OCI-LY7 (cell line): Measurements from ENCODE around the gene TPCN2. TPM values are rescaled to one million over a fixed set of nuclear protein-coding genes. Genes with fewer than 3 reads are reported as not detected.

ENCODE experiments used
- BruUV-seq: library from RNA; stranded (reverse); fragments of 400-500 nt; replicated peaks from 2 replicates; lab custom pipeline; 2021; lab: Mats Ljungman, UMichigan
- CTCF ChIA-PET: fragments of 300-600 bp; sonication (Branson Sonifier 250); formaldehyde crosslinking; loops from one replicate; lab custom pipeline; 2022; ENCODE audit warnings: antibody characterized with exemption; ENCODE audit not compliant: unreplicated experiment; lab: Charles Lee
- POLR2A ChIA-PET: fragments of 300-600 bp; sonication (Branson Sonifier 250); formaldehyde crosslinking; loops from one replicate; lab custom pipeline; 2022; ENCODE audit warnings: antibody characterized with exemption; lab: Charles Lee
- DNase-seq: peaks from one replicate; pipeline ENCODE4 v3.0.0-alpha.2; 2015; ENCODE audit warnings: low spot score
- H2AFZ ChIP-seq: fragments of 200-600 bp; sonication (generic), shearing (Covaris generic); 2 replicates; pipeline ENCODE4 v1.6.1; 2014; ENCODE audit warnings: mild to moderate bottlenecking, antibody characterized with exemption, low read length, moderate library complexity
- H3K27ac ChIP-seq: fragments of 200-600 bp; sonication (generic); 2 replicates; pipeline ENCODE4 v1.5.1; 2014; ENCODE audit warnings: mixed run types, low read depth, mild to moderate bottlenecking, moderate library complexity, low read length, inconsistent platforms; ENCODE audit not compliant: poor library complexity, severe bottlenecking
- H3K36me3 ChIP-seq: fragments of 200-600 bp; sonication (generic); 2 replicates; pipeline ENCODE4 v1.6.1; 2014; ENCODE audit warnings: mild to moderate bottlenecking, antibody characterized with exemption, low read length, moderate library complexity, mixed read lengths; ENCODE audit not compliant: insufficient read depth
- H3K4me1 ChIP-seq: fragments of 200-600 bp; sonication (generic); 2 replicates; pipeline ENCODE4 v1.5.1; 2014; ENCODE audit warnings: mild to moderate bottlenecking, low read length; ENCODE audit not compliant: insufficient read depth, poor library complexity, severe bottlenecking
- H3K4me2 ChIP-seq: fragments of 200-600 bp; sonication (generic); 2 replicates; pipeline ENCODE4 v1.6.1; 2014; ENCODE audit warnings: mild to moderate bottlenecking, low read length
- H3K4me3 ChIP-seq: fragments of 200-600 bp; sonication (generic); 2 replicates; pipeline ENCODE4 v1.5.1; 2014; ENCODE audit warnings: mild to moderate bottlenecking, low read depth, low read length; ENCODE audit not compliant: poor library complexity, severe bottlenecking
- H3K79me2 ChIP-seq: fragments of 200-600 bp; sonication (generic); 2 replicates; pipeline ENCODE4 v1.6.1; 2016; ENCODE audit warnings: low read depth, mild to moderate bottlenecking, low read length, moderate library complexity, mixed read lengths; ENCODE audit not compliant: insufficient read depth
- H3K9me2 ChIP-seq: fragments of 200-600 bp; sonication (generic); 2 replicates; pipeline ENCODE4 v1.6.1; 2016; ENCODE audit warnings: mild to moderate bottlenecking, low read length, mixed read lengths; ENCODE audit not compliant: insufficient read depth
- H3K9me3 ChIP-seq: fragments of 200-600 bp; sonication (generic); 2 replicates; pipeline ENCODE4 v1.6.1; 2014; ENCODE audit warnings: mild to moderate bottlenecking, mixed run types, low read length, mixed read lengths
- H4K20me1 ChIP-seq: fragments of 200-600 bp; sonication (generic); 2 replicates; pipeline ENCODE4 v1.6.1; 2014; ENCODE audit warnings: mild to moderate bottlenecking, antibody characterized with exemption, low read length, moderate library complexity, mixed read lengths; ENCODE audit not compliant: insufficient read depth
- CTCF ChIP-seq: fragments of 200-600 bp; sonication (generic); conservative IDR thresholded peaks from 2 replicates; pipeline ENCODE4 v1.5.1; 2014; ENCODE audit warnings: mild to moderate bottlenecking, antibody characterized with exemption, low read length, moderate library complexity, mixed read lengths
- EZH2phosphoT487 ChIP-seq: fragments of 200-600 bp; sonication (generic); IDR thresholded peaks from 2 replicates; pipeline ENCODE4 v1.6.1; 2018; ENCODE audit warnings: low read depth, borderline replicate concordance, mild to moderate bottlenecking, mixed run types, antibody characterized with exemption, low read length, moderate library complexity, mixed read lengths
- intact Hi-C: fragments of 100-400 bp; cut with micrococcal nuclease; formaldehyde crosslinking; loops from one replicate; pipeline ENCODE4 v1.10.0; 2022; ENCODE audit not compliant: unreplicated experiment
- total RNA-seq, 2 experiments: library from RNA; depleted of rRNA in 1 of 2; stranded (reverse); fragments of >200 nt in 1 of 2; shearing (Covaris generic) in 1 of 2; gene quantifications; 2 replicates each; pipeline ENCODE4 v1.2.3, GENCODE V29; 2014 to 2022

TPCN2 gene
- total RNA-seq, 2 experiments from 2014 or later = 21.5 to 65.2 TPM

DNA sequence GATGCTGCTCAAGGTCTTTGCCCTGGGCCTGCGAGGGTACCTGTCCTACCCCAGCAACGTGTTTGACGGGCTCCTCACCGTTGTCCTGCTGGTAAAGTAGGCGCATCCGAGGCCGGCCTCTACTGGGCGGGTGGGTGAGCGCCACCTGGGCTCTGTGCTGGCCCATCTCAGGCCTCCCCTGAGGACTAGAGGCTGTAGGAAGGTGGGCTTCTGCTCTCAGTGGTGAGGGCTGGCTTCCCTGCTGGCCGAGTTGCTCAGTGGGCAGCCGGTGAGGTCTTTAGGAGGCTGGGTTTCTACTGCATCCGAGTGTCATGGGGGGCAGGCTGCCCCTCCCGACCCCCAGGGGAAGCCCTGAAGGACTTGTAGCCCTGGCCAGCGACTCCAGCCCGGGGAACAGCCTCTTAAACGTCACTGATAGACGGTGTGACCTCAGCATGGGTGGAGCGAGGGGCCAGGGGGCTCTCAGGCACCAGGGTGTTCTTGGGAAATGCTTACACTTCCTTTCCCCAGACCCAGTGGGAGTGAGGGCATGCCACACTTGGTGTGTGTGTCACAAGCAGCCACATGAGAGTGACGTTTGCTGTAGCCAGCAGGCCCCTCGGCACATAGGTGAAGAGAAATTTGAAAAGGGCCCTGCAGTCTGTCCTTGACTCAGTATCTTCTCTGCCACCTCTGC lies 30.3 kb downstream of the TPCN2 start:
- CTCF ChIA-PET = no interaction called here
- no peak overlapping the region for H3K4me2 ChIP-seq

DNA sequence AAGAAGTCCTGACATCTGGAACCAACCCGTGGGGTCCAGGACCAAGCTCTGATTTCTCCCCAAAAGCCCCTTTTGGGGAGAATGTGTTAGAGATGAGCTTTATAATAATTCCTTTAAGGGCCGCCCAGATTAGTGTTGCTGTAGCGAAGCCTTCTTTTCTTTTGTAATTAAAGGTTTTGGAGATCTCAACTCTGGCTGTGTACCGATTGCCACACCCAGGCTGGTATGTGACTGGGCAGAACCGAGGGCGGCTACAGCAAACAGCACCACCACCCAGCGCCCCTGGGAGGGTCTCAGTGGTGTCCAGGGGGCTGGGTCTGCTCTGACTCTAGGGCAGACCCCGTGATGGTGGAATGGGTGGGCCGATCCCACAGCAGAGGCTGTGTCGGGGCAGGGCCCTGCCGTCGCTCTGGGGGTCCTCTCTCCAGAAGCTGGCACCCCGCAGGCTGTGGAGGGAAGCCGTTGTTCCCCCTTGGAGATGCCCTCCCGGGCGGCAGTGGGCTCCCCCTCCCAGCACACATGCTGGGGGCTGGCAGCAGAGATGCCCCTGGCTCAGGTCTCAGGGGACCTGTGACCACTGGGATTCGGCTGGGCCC lies 31.0 kb downstream of the TPCN2 start:
- H3K4me2 ChIP-seq = no peak overlapping the region
- no peak for DNase-seq
- BruUV-seq = no TSS peak
- ChIA-PET CTCF (no interaction called here), POLR2A (no interaction called here)
- no peaks in the 10 kb centered on the region for H3K79me2 ChIP-seq
- no peak overlapping the region for H3K4me3 ChIP-seq
- TF ChIP-seq EZH2phosphoT487 (no peak), CTCF (no peak)
- no peaks in the 10 kb centered on the region for H3K9me3 ChIP-seq
- H4K20me1 ChIP-seq = no peaks in the 10 kb centered on the region
- H3K36me3 ChIP-seq = peaks cover 43% of the 10 kb centered on the region
- H3K9me2 ChIP-seq = no peaks in the 10 kb centered on the region
- no peaks in the 10 kb centered on the region for H3K4me1 ChIP-seq
- H2AFZ ChIP-seq = no peak overlapping the region
- no peak overlapping the region for H3K27ac ChIP-seq
- intact Hi-C loops = no loop called here

More for the DNA sequence above, 30.3 kb downstream of the TPCN2 start:
- Histone ChIP-seq H3K9me3 (no peaks in the 10 kb centered on the region), H3K9me2 (no peaks in the 10 kb centered on the region), H3K36me3 (peaks cover 43% of the 10 kb centered on the region), H3K79me2 (no peaks in the 10 kb centered on the region), H2AFZ (no peak overlapping the region), H3K27ac (no peak overlapping the region), H3K4me3 (no peak overlapping the region), H4K20me1 (no peaks in the 10 kb centered on the region), H3K4me1 (no peaks in the 10 kb centered on the region)
- no peak for DNase-seq
- no peak for TF ChIP-seq EZH2phosphoT487
- no peak for TF ChIP-seq CTCF
- no TSS peak for BruUV-seq
- POLR2A ChIA-PET = no interaction called here
- intact Hi-C loops = no loop called here
